Hematopoietic multipotent progenitor cell treated with erythropoietin and hydrocortisone succinate and interleukin-3 and kit ligand, for 15 days (in vitro differentiated cells): ENCODE data around the gene SNCAIP.

Source experiments
- DNase-seq: peaks from one replicate; pipeline ENCODE4 v3.0.0-alpha.2; 2015; ENCODE audit warnings: low spot score

SNCAIP gene

DNA sequence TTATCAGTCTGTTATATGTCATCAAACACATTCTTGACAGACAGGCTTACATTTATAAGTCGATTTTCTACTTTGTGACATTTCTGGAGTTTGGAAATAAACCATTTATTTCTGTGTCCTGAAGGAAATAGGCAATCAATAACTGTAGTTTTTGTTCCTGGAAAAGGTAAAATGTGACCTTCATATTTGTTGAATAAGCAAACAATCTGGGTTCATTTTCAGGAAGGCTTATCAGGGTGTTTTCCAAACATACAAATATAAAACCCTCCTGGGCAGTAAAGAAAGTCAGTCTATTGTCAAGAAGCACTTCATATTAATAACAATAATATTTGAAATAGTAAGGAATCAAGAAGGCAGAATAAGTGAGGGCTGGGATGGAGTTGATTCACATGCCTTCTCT lies 195.0 kb downstream of the SNCAIP start:
- no peak for DNase-seq

DNA sequence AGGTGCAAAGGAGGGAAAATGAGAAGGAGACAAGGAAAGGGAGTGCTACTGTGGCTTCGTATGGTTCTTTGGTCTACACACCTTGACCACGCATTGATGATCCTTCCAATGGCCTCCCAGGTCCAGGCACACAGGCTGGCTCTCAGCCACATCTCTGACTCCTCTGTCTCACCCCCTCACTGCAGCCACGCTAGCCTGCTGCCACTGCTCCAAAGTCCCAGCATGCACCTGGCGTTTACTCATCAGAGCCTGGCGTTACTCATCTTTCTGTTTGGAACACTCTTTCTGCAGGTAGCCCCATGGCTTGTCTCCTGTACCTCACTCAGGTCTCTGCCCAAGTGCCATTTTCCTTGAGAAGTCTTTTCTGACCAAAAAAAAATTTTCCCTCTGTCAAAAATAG lies 195.5 kb downstream of the SNCAIP start:
- DNase-seq, result no peak

DNA sequence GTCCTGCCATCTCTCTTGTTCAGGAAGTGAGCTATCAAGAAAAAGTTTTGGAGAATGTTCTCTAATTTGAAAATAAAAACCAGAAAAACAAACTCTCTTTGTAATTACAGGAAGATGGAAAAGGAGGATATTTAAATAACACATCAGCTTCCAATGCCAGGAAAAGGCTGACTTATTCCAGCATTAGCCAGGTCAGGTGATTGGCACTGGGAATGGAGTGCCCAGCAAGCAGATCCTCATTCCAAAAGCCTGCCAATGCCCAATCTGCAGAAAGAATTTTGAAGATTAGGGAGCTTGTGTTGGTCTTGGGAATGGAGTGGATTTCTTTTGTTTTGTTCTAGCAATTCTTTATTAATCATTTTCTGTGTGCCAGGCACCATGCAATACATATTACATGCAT lies 196.6 kb downstream of the SNCAIP start:
- no peak for DNase-seq
